HEK293 (cell line): Measurements from ENCODE around the gene TSPYL2.
A peak's percentile ranks its signal among the peaks of the same experiment; 100 is the strongest.

Experiments used
- INSM2 ChIP-seq: fragments of 450-650 bp; formaldehyde crosslinking; IDR thresholded peaks from 2 replicates; pipeline ENCODE4 v1.5.1; 2016; ENCODE audit warnings: missing biosample characterization, missing genetic modification characterization
- KLF17 ChIP-seq: fragments of 450-650 bp; formaldehyde crosslinking; IDR thresholded peaks from 2 replicates; pipeline ENCODE4 v1.5.1; 2016; ENCODE audit warnings: missing biosample characterization, missing genetic modification characterization
- SCRT2 ChIP-seq: fragments of 450-650 bp; formaldehyde crosslinking; IDR thresholded peaks from 2 replicates; pipeline ENCODE4 v1.5.1; 2016; ENCODE audit warnings: missing biosample characterization, missing genetic modification characterization
- TSHZ1 ChIP-seq: fragments of 450-650 bp; formaldehyde crosslinking; IDR thresholded peaks from 2 replicates; pipeline ENCODE4 v1.5.1; 2016; ENCODE audit warnings: missing biosample characterization, missing genetic modification characterization, borderline replicate concordance
- ZNF112 ChIP-seq: fragments of 450-650 bp; formaldehyde crosslinking; IDR thresholded peaks from 2 replicates; pipeline ENCODE4 v1.5.0; 2017; ENCODE audit warnings: missing biosample characterization, missing genetic modification characterization
- ZNF121 ChIP-seq: fragments of 450-650 bp; formaldehyde crosslinking; IDR thresholded peaks from 2 replicates; pipeline ENCODE4 v1.5.1; 2016; ENCODE audit warnings: missing biosample characterization, missing genetic modification characterization
- ZNF138 ChIP-seq: fragments of 450-650 bp; formaldehyde crosslinking; IDR thresholded peaks from 2 replicates; pipeline ENCODE4 v1.5.1; 2016; ENCODE audit warnings: missing biosample characterization, missing genetic modification characterization, borderline replicate concordance
- ZNF211 ChIP-seq: fragments of 450-650 bp; formaldehyde crosslinking; IDR thresholded peaks from 2 replicates; pipeline ENCODE4 v1.5.1; 2016; ENCODE audit warnings: low read depth, missing biosample characterization, missing genetic modification characterization
- ZNF221 ChIP-seq: fragments of 450-650 bp; formaldehyde crosslinking; IDR thresholded peaks from 2 replicates; pipeline ENCODE4 v1.5.1; 2017; ENCODE audit warnings: missing biosample characterization, missing genetic modification characterization, borderline replicate concordance
- ZNF398 ChIP-seq: fragments of 450-650 bp; formaldehyde crosslinking; IDR thresholded peaks from 2 replicates; pipeline ENCODE4 v1.5.1; 2017; ENCODE audit warnings: missing biosample characterization, missing genetic modification characterization
- ZNF433 ChIP-seq: fragments of 450-650 bp; formaldehyde crosslinking; IDR thresholded peaks from 2 replicates; pipeline ENCODE4 v1.5.1; 2016; ENCODE audit warnings: missing biosample characterization, missing genetic modification characterization, low read depth
- ZNF513 ChIP-seq: fragments of 450-650 bp; IDR thresholded peaks from 2 replicates; pipeline ENCODE4 v1.5.1; 2018; ENCODE audit warnings: missing biosample characterization, missing genetic modification characterization
- ZNF514 ChIP-seq: fragments of 450-650 bp; formaldehyde crosslinking; IDR thresholded peaks from 2 replicates; pipeline ENCODE4 v1.5.1; 2016; ENCODE audit warnings: missing biosample characterization, missing genetic modification characterization
- ZNF518A ChIP-seq: fragments of 450-650 bp; formaldehyde crosslinking; conservative IDR thresholded peaks from 2 replicates; pipeline ENCODE4 v1.5.1; 2016; ENCODE audit warnings: low read depth, missing biosample characterization, missing genetic modification characterization
- ZNF580 ChIP-seq: fragments of 450-650 bp; formaldehyde crosslinking; IDR thresholded peaks from 2 replicates; pipeline ENCODE4 v1.5.1; 2016; ENCODE audit warnings: missing biosample characterization, missing genetic modification characterization
- ZNF654 ChIP-seq: fragments of 450-650 bp; formaldehyde crosslinking; IDR thresholded peaks from 2 replicates; pipeline ENCODE4 v1.5.1; 2016; ENCODE audit warnings: low read depth, missing biosample characterization, missing genetic modification characterization
- ZNF776 ChIP-seq: fragments of 450-650 bp; formaldehyde crosslinking; IDR thresholded peaks from 2 replicates; pipeline ENCODE4 v1.5.0; 2017; ENCODE audit warnings: missing biosample characterization, missing genetic modification characterization, borderline replicate concordance
- ZNF792 ChIP-seq: fragments of 450-650 bp; formaldehyde crosslinking; IDR thresholded peaks from 2 replicates; pipeline ENCODE4 v1.5.1; 2016; ENCODE audit warnings: missing biosample characterization, missing genetic modification characterization
- ZNF830 ChIP-seq: fragments of 450-650 bp; IDR thresholded peaks from 2 replicates; pipeline ENCODE4 v1.5.0; 2018; ENCODE audit warnings: missing biosample characterization, missing genetic modification characterization, low read depth, mild to moderate bottlenecking, moderate library complexity
- ZSCAN18 ChIP-seq: fragments of 450-650 bp; formaldehyde crosslinking; IDR thresholded peaks from 2 replicates; pipeline ENCODE4 v1.5.1; 2016; ENCODE audit warnings: missing biosample characterization, missing genetic modification characterization

TSPYL2 gene

GRCh38 chrX:53093177-53093655 lies 11.0 kb downstream of the TSPYL2 start (continued):
- TF ChIP-seq ZNF433 (tag by site-specific recombination) (no peak), ZNF518A (tag by site-specific recombination) (no peak; the same call in 1 of the 2 replicates), ZNF211 (no peak), SCRT2 (tag by site-specific recombination) (no peak), TSHZ1 (tag by site-specific recombination) (no peak), ZNF121 (tag by site-specific recombination) (no peak), ZNF138 (tag by site-specific recombination) (no peak), ZNF514 (tag by site-specific recombination) (no peak), ZSCAN18 (tag by site-specific recombination) (no peak), ZNF398 (tag by site-specific recombination) (no peak), ZNF112 (no peak), KLF17 (no peak), ZNF830 (tag by site-specific recombination) (no peak), ZNF221 (tag by site-specific recombination) (no peak), ZNF776 (tag by site-specific recombination) (no peak), ZNF792 (tag by site-specific recombination) (no peak), ZNF513 (tag by site-specific recombination) (no peak), ZNF580 (tag by site-specific recombination) (peak; percentile 73; the same call in 1 of the 2 replicates), ZNF654 (tag by site-specific recombination) (peak; percentile 73), INSM2 (no peak)
